ENCODE measurements around the gene KIF6.

KIF6 gene

GRCh38 chr6:39593646-39594045, 131.6 kb downstream of the KIF6 start:
- DNase-seq (ENCODE audit: low read depth), result no peak

- no peak for DNase-seq (ENCODE audit: low read depth)
These were observed 134.3 kb downstream of the KIF6 start for GRCh38 chr6:39590871-39591393.

- DNase-seq (ENCODE audit: low read depth), result no peak
These were observed 138.1 kb downstream of the KIF6 start for GRCh38 chr6:39587080-39587479.

- DNase-seq (ENCODE audit: low read depth), result no peak
These were observed 139.6 kb downstream of the KIF6 start for GRCh38 chr6:39585641-39586040.

GRCh38 chr6:39577446-39578165, 147.6 kb downstream of the KIF6 start:
- no peak for DNase-seq (ENCODE audit: low read depth)

- DNase-seq (ENCODE audit: low read depth), result no peak
These were observed 148.5 kb downstream of the KIF6 start for GRCh38 chr6:39576556-39577303.

GRCh38 chr6:39574991-39575390, 150.2 kb downstream of the KIF6 start:
- no peak for DNase-seq (ENCODE audit: low read depth)

- no peak for DNase-seq (ENCODE audit: low read depth)
These were observed 151.7 kb downstream of the KIF6 start for GRCh38 chr6:39573541-39573940.

GRCh38 chr6:39572661-39573340, 152.4 kb downstream of the KIF6 start:
- no peak for DNase-seq (ENCODE audit: low read depth)

- DNase-seq (ENCODE audit: low read depth), result no peak
These were observed 156.3 kb downstream of the KIF6 start for GRCh38 chr6:39568896-39569295.

- no peak for DNase-seq (ENCODE audit: low read depth)
These were observed 158.1 kb downstream of the KIF6 start for GRCh38 chr6:39567091-39567490.

- no peak for DNase-seq (ENCODE audit: low read depth)
These were observed 158.8 kb downstream of the KIF6 start for GRCh38 chr6:39566456-39566855.

GRCh38 chr6:39565956-39566355, 159.3 kb downstream of the KIF6 start:
- DNase-seq (ENCODE audit: low read depth), result no peak

- DNase-seq (ENCODE audit: low read depth), result no peak
These were observed 161.5 kb downstream of the KIF6 start for GRCh38 chr6:39563566-39564311.

GRCh38 chr6:39561536-39562266, 163.5 kb downstream of the KIF6 start:
- no peak for DNase-seq (ENCODE audit: low read depth)

GRCh38 chr6:39560915-39561314, 164.3 kb downstream of the KIF6 start:
- no peak for DNase-seq (ENCODE audit: low read depth)

GRCh38 chr6:39558591-39559190, 166.5 kb downstream of the KIF6 start:
- DNase-seq (ENCODE audit: low read depth), result no peak

- DNase-seq (ENCODE audit: low read depth), result no peak
These were observed 167.1 kb downstream of the KIF6 start for GRCh38 chr6:39558079-39558478.

GRCh38 chr6:39555136-39555535, 170.1 kb downstream of the KIF6 start:
- DNase-seq (ENCODE audit: low read depth), result no peak

GRCh38 chr6:39553860-39554802, 171.1 kb downstream of the KIF6 start:
- no peak for DNase-seq (ENCODE audit: low read depth)
